HL-60 (cell line): ENCODE measurements around the gene SEMA3B.

Experiments
- DNase-seq, 2 experiments: peaks; one replicate each; pipeline ENCODE4 v3.0.0-alpha.2; 2010 to 2020; ENCODE audit warnings: low read depth in 1 of 2, low spot score in 1 of 2
- H3K27ac ChIP-seq: fragments of 250-450 bp; sonication (Bioruptor Pico); replicated peaks from 2 replicates; pipeline ENCODE4 v1.5.1; 2020; ENCODE audit warnings: mild to moderate bottlenecking, moderate library complexity
- H3K27me3 ChIP-seq: fragments of 250-450 bp; sonication (Bioruptor Pico); 2 replicates; pipeline ENCODE4 v1.5.1; 2021; ENCODE audit warnings: mild to moderate bottlenecking, moderate library complexity; ENCODE audit not compliant: insufficient read depth, poor library complexity, severe bottlenecking
- H3K4me3 ChIP-seq: replicated peaks from 2 replicates; pipeline ENCODE4 v1.5.1; 2011; ENCODE audit warnings: mild to moderate bottlenecking, control low read depth, low read length; ENCODE audit not compliant: insufficient read depth
- CTCF ChIP-seq: IDR thresholded peaks from one replicate; pipeline ENCODE4 v1.5.1; 2011; ENCODE audit warnings: low read length, control low read depth, inconsistent platforms; ENCODE audit not compliant: insufficient read depth
- GABPA ChIP-seq: IDR thresholded peaks from 2 replicates; pipeline ENCODE4 v1.6.1; 2012; ENCODE audit warnings: low read depth
- POLR2AphosphoS5 ChIP-seq: IDR thresholded peaks from 2 replicates; pipeline ENCODE4 v1.6.1; 2012; ENCODE audit warnings: low read depth
- REST ChIP-seq: IDR thresholded peaks from 2 replicates; pipeline ENCODE4 v1.6.1; 2012; ENCODE audit warnings: low read depth; ENCODE audit not compliant: insufficient replicate concordance
- SPI1 ChIP-seq: IDR thresholded peaks from 2 replicates; pipeline ENCODE4 v1.6.1; 2012; ENCODE audit warnings: low read depth, mild to moderate bottlenecking, borderline replicate concordance

Gene SEMA3B

GRCh38 chr3:50320853-50321335 is 51.9 kb downstream of the SEMA3B start:
- Histone ChIP-seq H3K4me3 (peak overlapping the region; percentile 68), H3K27ac (peak overlapping the region; percentile 100), H3K27me3 (no peaks in the 10 kb centered on the region)
- TF ChIP-seq GABPA (no peak), CTCF (no peak), REST (no peak), POLR2AphosphoS5 (no peak), SPI1 (no peak)
- DNase-seq = peak; percentile 60 to 65

GRCh38 chr3:50321336-50322114 is 52.6 kb downstream of the SEMA3B start:
- peak overlapping the region; percentile 68 for H3K4me3 ChIP-seq
- peak; percentile 78 to 87 for DNase-seq
- peak overlapping the region; percentile 100 for H3K27ac ChIP-seq
- TF ChIP-seq CTCF = peak; percentile 32
- TF ChIP-seq GABPA = no peak
- TF ChIP-seq SPI1 = no peak
- peak; percentile 32; the same call in 1 of the 2 replicates for TF ChIP-seq POLR2AphosphoS5
- no peak for TF ChIP-seq REST
- H3K27me3 ChIP-seq = no peaks in the 10 kb centered on the region

GRCh38 chr3:50322115-50322385 is 53.1 kb downstream of the SEMA3B start:
- no peak for DNase-seq
- TF ChIP-seq SPI1 (no peak), CTCF (no peak), POLR2AphosphoS5 (no peak), GABPA (no peak), REST (no peak)
- Histone ChIP-seq H3K4me3 (peak overlapping the region; percentile 68), H3K27ac (peak overlapping the region; percentile 100), H3K27me3 (no peaks in the 10 kb centered on the region)
